H9 (cell line): ENCODE measurements around the gene ARNT2. TPM values are rescaled to one million over a fixed set of nuclear protein-coding genes. Genes with fewer than 3 reads are reported as not detected.

ENCODE experiments used
- DNase-seq: peaks from one replicate; pipeline ENCODE4 v3.0.0-alpha.2; 2017
- H2AFZ ChIP-seq: one replicate; pipeline ENCODE4 v1.6.1; 2013; ENCODE audit warnings: mild to moderate bottlenecking, low read length, control low read depth, moderate library complexity
- H2AK5ac ChIP-seq: 2 replicates; pipeline ENCODE4 v1.6.1; 2013; ENCODE audit warnings: low read length, control low read depth, mixed read lengths; ENCODE audit not compliant: insufficient read length
- H2BK120ac ChIP-seq: one replicate; pipeline ENCODE4 v1.6.1; 2013; ENCODE audit warnings: low read depth, mild to moderate bottlenecking, low read length, control low read depth, inconsistent platforms; ENCODE audit not compliant: poor library complexity, severe bottlenecking
- H2BK12ac ChIP-seq: 2 replicates; pipeline ENCODE4 v1.6.1; 2013; ENCODE audit warnings: low read length, control low read depth, mixed read lengths, low read depth; ENCODE audit not compliant: insufficient read length
- H2BK15ac ChIP-seq: 2 replicates; pipeline ENCODE4 v1.6.1; 2013; ENCODE audit warnings: low read depth, low read length, control low read depth
- H2BK20ac ChIP-seq: one replicate; pipeline ENCODE4 v1.6.1; 2013; ENCODE audit warnings: low read depth, mild to moderate bottlenecking, low read length, control low read depth, inconsistent platforms; ENCODE audit not compliant: poor library complexity, severe bottlenecking
- H2BK5ac ChIP-seq: 2 replicates; pipeline ENCODE4 v1.6.1; 2013; ENCODE audit warnings: low read length, control low read depth, mixed read lengths; ENCODE audit not compliant: insufficient read length
- H3K14ac ChIP-seq: 2 replicates; pipeline ENCODE4 v1.6.1; 2013; ENCODE audit warnings: low read length, control low read depth; ENCODE audit not compliant: insufficient read depth
- H3K18ac ChIP-seq: 2 replicates; pipeline ENCODE4 v1.6.1; 2013; ENCODE audit warnings: low read depth, mild to moderate bottlenecking, mixed read lengths, low read length, control low read depth; ENCODE audit not compliant: insufficient read length
- H3K23ac ChIP-seq: 2 replicates; pipeline ENCODE4 v1.6.1; 2013; ENCODE audit warnings: low read length, control low read depth, mixed read lengths, low read depth; ENCODE audit not compliant: insufficient read length
- H3K23me2 ChIP-seq: 2 replicates; pipeline ENCODE4 v1.6.1; 2013; ENCODE audit warnings: low read depth, mild to moderate bottlenecking, mixed read lengths, low read length, control low read depth; ENCODE audit not compliant: insufficient read length, poor library complexity, severe bottlenecking
- H3K27ac ChIP-seq: 2 replicates; pipeline ENCODE4 v1.5.1; 2013; ENCODE audit warnings: low read length, control low read depth, mixed read lengths, low read depth; ENCODE audit not compliant: insufficient read length
- H3K27me3 ChIP-seq: 2 replicates; pipeline ENCODE4 v1.6.1; 2013; ENCODE audit warnings: low read length, control low read depth, inconsistent platforms; ENCODE audit not compliant: insufficient read depth
- H3K4ac ChIP-seq: 2 replicates; pipeline ENCODE4 v1.6.1; 2013; ENCODE audit warnings: low read depth, mild to moderate bottlenecking, control low read depth, inconsistent platforms, low read length, moderate library complexity
- H3K4me1 ChIP-seq: 2 replicates; pipeline ENCODE4 v1.6.1; 2013; ENCODE audit warnings: low read length, control low read depth, inconsistent platforms; ENCODE audit not compliant: insufficient read depth
- H3K4me2 ChIP-seq: 2 replicates; pipeline ENCODE4 v1.6.1; 2013; ENCODE audit warnings: low read length, control low read depth, mixed read lengths; ENCODE audit not compliant: insufficient read length, insufficient read depth
- H3K56ac ChIP-seq: 2 replicates; pipeline ENCODE4 v1.6.1; 2013; ENCODE audit warnings: low read depth, mild to moderate bottlenecking, mixed read lengths, low read length, control low read depth; ENCODE audit not compliant: insufficient read length
- H3K79me1 ChIP-seq: 2 replicates; pipeline ENCODE4 v1.6.1; 2013; ENCODE audit warnings: low read depth, mild to moderate bottlenecking, moderate library complexity, low read length, control low read depth, inconsistent platforms; ENCODE audit not compliant: insufficient read depth, poor library complexity, severe bottlenecking
- H3K79me2 ChIP-seq: 2 replicates; pipeline ENCODE4 v1.6.1; 2013; ENCODE audit warnings: low read length, control low read depth, inconsistent platforms; ENCODE audit not compliant: insufficient read depth
- H3K9ac ChIP-seq: 2 replicates; pipeline ENCODE4 v1.6.1; 2013; ENCODE audit warnings: low read length, control low read depth, mixed read lengths; ENCODE audit not compliant: insufficient read length; ENCODE audit errors: extremely low read depth
- H3K9me3 ChIP-seq: one replicate; pipeline ENCODE4 v1.6.1; 2013; ENCODE audit warnings: low read depth, low read length, inconsistent platforms; ENCODE audit not compliant: control insufficient read depth
- H3T11ph ChIP-seq: one replicate; pipeline ENCODE4 v1.6.1; 2013; ENCODE audit warnings: mild to moderate bottlenecking, low read length, control low read depth, inconsistent platforms
- H4K20me1 ChIP-seq: one replicate; pipeline ENCODE4 v1.6.1; 2013; ENCODE audit not compliant: control insufficient read depth, insufficient read length, insufficient read depth
- H4K5ac ChIP-seq: 2 replicates; pipeline ENCODE4 v1.6.1; 2013; ENCODE audit warnings: low read depth, mild to moderate bottlenecking, mixed read lengths, low read length, control low read depth; ENCODE audit not compliant: insufficient read length
- H4K8ac ChIP-seq: replicated peaks from 2 replicates; pipeline ENCODE4 v1.6.1; 2013; ENCODE audit warnings: low read length, control low read depth, mixed read lengths, low read depth; ENCODE audit not compliant: insufficient read length
- H4K91ac ChIP-seq: 2 replicates; pipeline ENCODE4 v1.6.1; 2013; ENCODE audit warnings: low read depth, mild to moderate bottlenecking, moderate library complexity, mixed read lengths, low read length, control low read depth; ENCODE audit not compliant: insufficient read length
- H3K27ac Mint-ChIP-seq, 3 experiments: 2 replicates in 2 of 3; 3 replicates in 1 of 3; pipeline ENCODE4 v1.8.0; 2020 to 2021; ENCODE audit warnings: mixed read lengths in 3 of 3, mild to moderate bottlenecking in 1 of 3, moderate library complexity in 1 of 3
- H3K27me3 Mint-ChIP-seq: 2 replicates; pipeline ENCODE4 v1.8.0; 2021; ENCODE audit warnings: low read depth, mild to moderate bottlenecking, moderate library complexity, mixed read lengths
- H3K36me3 Mint-ChIP-seq, 3 experiments: 2 replicates in 2 of 3; 3 replicates in 1 of 3; pipeline ENCODE4 v1.8.0; 2020 to 2021; ENCODE audit warnings: low read depth in 3 of 3, mixed read lengths in 3 of 3; ENCODE audit not compliant: insufficient read depth in 1 of 3
- H3K4me1 Mint-ChIP-seq, 2 experiments: 2 replicates each; pipeline ENCODE4 v1.8.0; 2020; ENCODE audit warnings: mixed read lengths in 2 of 2
- H3K4me3 Mint-ChIP-seq, 2 experiments: 2 replicates in 1 of 2; 3 replicates in 1 of 2; pipeline ENCODE4 v1.8.0; 2020 to 2021; ENCODE audit warnings: mild to moderate bottlenecking in 2 of 2, mixed read lengths in 2 of 2, moderate library complexity in 1 of 2
- H3K9me3 Mint-ChIP-seq, 2 experiments: 2 replicates in 1 of 2; 3 replicates in 1 of 2; pipeline ENCODE4 v1.8.0; 2020; ENCODE audit warnings: mild to moderate bottlenecking in 2 of 2, mixed read lengths in 2 of 2, moderate library complexity in 1 of 2
- WGBS: extraction: QIAGEN DNeasy Blood & Tissue Kit; methylation state at CpG from one replicate; pipeline ENCODE4 v1.1.7; 2013; ENCODE audit warnings: missing lambda C conversion rate, low lambda C conversion rate, mixed read lengths; ENCODE audit not compliant: insufficient read length; ENCODE audit errors: extremely low coverage; 5-methylcytosine and 5-hydroxymethylcytosine counted together
- total RNA-seq: library from RNA; stranded (reverse); gene quantifications from 2 replicates; pipeline ENCODE4 v1.2.1, GENCODE V29; 2021
- TF ChIP-seq, protein P1 (sequence below): fragments of 200-600 bp; sonication (generic); conservative IDR thresholded peaks from 3 replicates; pipeline ENCODE4 v1.8.0; 2021; ENCODE audit warnings: antibody characterized with exemption, mild to moderate bottlenecking

ARNT2 gene
- total RNA-seq, 1 experiment from 2014 or later, result 10.5 TPM

DNA sequence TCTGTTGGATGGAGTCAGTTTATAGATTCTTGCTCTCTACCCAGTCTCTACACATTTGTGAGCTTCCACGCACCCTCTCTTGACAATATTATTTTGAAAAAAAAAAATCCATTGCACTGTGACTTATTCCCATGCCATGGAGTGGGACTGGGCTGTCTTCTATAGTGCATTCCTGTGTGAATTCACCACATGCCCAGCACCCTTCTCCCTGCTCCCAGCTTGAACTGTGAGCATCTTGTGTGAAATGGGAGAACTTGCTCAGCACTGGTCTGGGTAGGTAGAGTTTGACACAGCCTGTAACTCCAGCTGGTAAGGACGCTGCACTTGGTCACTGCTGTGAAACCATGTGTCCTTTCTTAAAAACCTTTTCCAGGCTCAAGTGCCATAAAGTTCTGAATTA lies 91.9 kb downstream of the ARNT2 start:
- Histone ChIP-seq H2BK15ac (no peak overlapping the region), H3K4me1 (peaks cover 4% of the 10 kb centered on the region; the same call in 1 of the 2 replicates), H2BK120ac (no peak overlapping the region), H3K23me2 (no peaks in the 10 kb centered on the region), H2BK5ac (no peak overlapping the region), H3K79me2 (no peaks in the 10 kb centered on the region), H3K23ac (no peak overlapping the region), H3K56ac (no peak overlapping the region), H3K18ac (no peak overlapping the region), H3K4me2 (no peak overlapping the region), H3K14ac (no peak overlapping the region), H4K8ac (no peak overlapping the region), H2BK20ac (no peak overlapping the region), H3T11ph (no peak overlapping the region), H4K91ac (no peak overlapping the region), H2BK12ac (no peak overlapping the region), H4K5ac (no peak overlapping the region), H3K79me1 (no peaks in the 10 kb centered on the region), H4K20me1 (no peaks in the 10 kb centered on the region), H3K4ac (no peak overlapping the region), H3K9me3 (no peaks in the 10 kb centered on the region), H3K9ac (no peak overlapping the region), H2AFZ (no peak overlapping the region), H3K27ac (no peak overlapping the region), H3K27me3 (no peaks in the 10 kb centered on the region), H2AK5ac (no peak overlapping the region)
- no peaks in the 10 kb centered on the region for H3K36me3 Mint-ChIP-seq
- peak; percentile 2 for DNase-seq
- WGBS, result no CpG with 5 or more reads among the region's 2 CpGs
- no peaks in the 10 kb centered on the region for H3K27me3 Mint-ChIP-seq
- no peak overlapping the region for H3K4me3 Mint-ChIP-seq
- H3K9me3 Mint-ChIP-seq, result no peaks in the 10 kb centered on the region
- H3K27ac Mint-ChIP-seq, result no peak overlapping the region
- peaks cover 28 to 30% of the 10 kb centered on the region in 2 experiments for H3K4me1 Mint-ChIP-seq
- TF ChIP-seq, protein P1, sequence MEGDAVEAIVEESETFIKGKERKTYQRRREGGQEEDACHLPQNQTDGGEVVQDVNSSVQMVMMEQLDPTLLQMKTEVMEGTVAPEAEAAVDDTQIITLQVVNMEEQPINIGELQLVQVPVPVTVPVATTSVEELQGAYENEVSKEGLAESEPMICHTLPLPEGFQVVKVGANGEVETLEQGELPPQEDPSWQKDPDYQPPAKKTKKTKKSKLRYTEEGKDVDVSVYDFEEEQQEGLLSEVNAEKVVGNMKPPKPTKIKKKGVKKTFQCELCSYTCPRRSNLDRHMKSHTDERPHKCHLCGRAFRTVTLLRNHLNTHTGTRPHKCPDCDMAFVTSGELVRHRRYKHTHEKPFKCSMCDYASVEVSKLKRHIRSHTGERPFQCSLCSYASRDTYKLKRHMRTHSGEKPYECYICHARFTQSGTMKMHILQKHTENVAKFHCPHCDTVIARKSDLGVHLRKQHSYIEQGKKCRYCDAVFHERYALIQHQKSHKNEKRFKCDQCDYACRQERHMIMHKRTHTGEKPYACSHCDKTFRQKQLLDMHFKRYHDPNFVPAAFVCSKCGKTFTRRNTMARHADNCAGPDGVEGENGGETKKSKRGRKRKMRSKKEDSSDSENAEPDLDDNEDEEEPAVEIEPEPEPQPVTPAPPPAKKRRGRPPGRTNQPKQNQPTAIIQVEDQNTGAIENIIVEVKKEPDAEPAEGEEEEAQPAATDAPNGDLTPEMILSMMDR, result no peak
